IgD-negative memory B cell (primary cell): ENCODE results near the gene MROH8. TPM values are rescaled to one million over a fixed set of nuclear protein-coding genes. Genes with fewer than 3 reads are reported as not detected.

ENCODE experiments used
- H3K27ac Mint-ChIP-seq, 3 donors: one replicate each; pipeline ENCODE4 v1.8.0; 2020 to 2022; ENCODE audit warnings: mild to moderate bottlenecking in 3 of 3, mixed read lengths in 3 of 3, moderate library complexity in 1 of 3
- H3K27me3 Mint-ChIP-seq: one replicate; pipeline ENCODE4 v1.8.0; 2021; ENCODE audit warnings: mixed read lengths
- H3K36me3 Mint-ChIP-seq: one replicate; pipeline ENCODE4 v1.8.0; 2020; ENCODE audit warnings: mild to moderate bottlenecking, mixed read lengths
- H3K4me1 Mint-ChIP-seq, 3 donors: one replicate each; pipeline ENCODE4 v1.8.0; 2020 to 2022; ENCODE audit warnings: mixed read lengths in 3 of 3, mild to moderate bottlenecking in 1 of 3
- H3K4me3 Mint-ChIP-seq, 4 donors: one replicate each; pipeline ENCODE4 v1.8.0; 2020 to 2022; ENCODE audit warnings: mild to moderate bottlenecking in 4 of 4, mixed read lengths in 4 of 4, moderate library complexity in 3 of 4
- H3K9me3 Mint-ChIP-seq, 3 donors: one replicate each; pipeline ENCODE4 v1.8.0; 2020 to 2021; ENCODE audit warnings: mixed read lengths in 3 of 3, mild to moderate bottlenecking in 1 of 3
- polyA plus RNA-seq: library from polyadenylated mRNA; unstranded; fragments of 300-500 nt; fragmentation: Illumina TruSeq; gene quantifications from one replicate; pipeline ENCODE4 v1.2.3, GENCODE V29; 2021

MROH8 gene
- polyA plus RNA-seq, 1 donor from 2014 or later = 2.0 TPM

DNA sequence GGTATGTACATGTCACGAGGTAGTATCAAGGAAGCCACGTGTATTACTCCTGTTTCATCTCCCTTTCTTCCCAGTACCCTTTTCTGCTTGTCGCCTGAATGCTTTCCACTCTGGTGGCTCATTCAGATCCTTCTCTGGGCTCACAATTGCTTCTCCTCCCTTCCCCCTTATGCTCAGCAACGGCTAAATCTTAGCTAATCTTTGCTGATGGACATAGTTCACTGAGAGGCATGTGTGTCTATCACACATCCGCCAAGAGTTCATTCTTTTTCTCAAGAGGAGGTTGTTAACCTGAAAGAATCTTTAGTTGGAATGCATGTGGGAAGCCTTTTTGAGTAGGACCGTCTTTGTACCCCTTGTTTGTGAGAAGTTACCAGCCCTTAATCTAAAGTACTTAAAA is 25.8 kb upstream of the MROH8 start:
- H3K36me3 Mint-ChIP-seq = peaks cover 2% of the 10 kb centered on the region
- no peaks in the 10 kb centered on the region for H3K4me1 Mint-ChIP-seq
- H3K4me3 Mint-ChIP-seq = no peak overlapping the region
- peak overlapping the region in 1 of 3 donors; percentile 13 for H3K27ac Mint-ChIP-seq
- no peaks in the 10 kb centered on the region for H3K27me3 Mint-ChIP-seq
- no peaks in the 10 kb centered on the region for H3K9me3 Mint-ChIP-seq

DNA sequence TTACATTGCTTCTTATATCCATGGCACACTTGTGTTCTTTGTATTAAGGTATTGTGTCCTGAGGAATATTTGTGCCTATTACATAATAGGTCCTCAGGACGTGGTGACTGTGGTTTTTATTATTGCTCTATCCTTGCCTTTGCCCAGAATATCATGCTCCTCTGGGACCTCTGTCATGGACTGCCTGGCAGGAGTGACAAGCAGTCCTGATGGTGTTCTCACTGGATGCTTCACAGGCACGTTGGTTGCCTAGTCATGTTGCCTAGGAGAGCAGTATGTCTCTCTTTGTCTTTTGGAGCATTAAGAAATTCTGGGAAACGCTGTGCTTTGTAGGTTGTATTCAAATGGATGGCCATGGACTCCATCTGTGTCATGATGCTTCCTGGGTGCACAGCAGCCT is 24.7 kb upstream of the MROH8 start:
- no peak overlapping the region for H3K4me3 Mint-ChIP-seq
- H3K27me3 Mint-ChIP-seq = no peaks in the 10 kb centered on the region
- H3K4me1 Mint-ChIP-seq = no peaks in the 10 kb centered on the region
- no peaks in the 10 kb centered on the region for H3K9me3 Mint-ChIP-seq
- peaks cover 2% of the 10 kb centered on the region for H3K36me3 Mint-ChIP-seq
- H3K27ac Mint-ChIP-seq = no peak overlapping the region

DNA sequence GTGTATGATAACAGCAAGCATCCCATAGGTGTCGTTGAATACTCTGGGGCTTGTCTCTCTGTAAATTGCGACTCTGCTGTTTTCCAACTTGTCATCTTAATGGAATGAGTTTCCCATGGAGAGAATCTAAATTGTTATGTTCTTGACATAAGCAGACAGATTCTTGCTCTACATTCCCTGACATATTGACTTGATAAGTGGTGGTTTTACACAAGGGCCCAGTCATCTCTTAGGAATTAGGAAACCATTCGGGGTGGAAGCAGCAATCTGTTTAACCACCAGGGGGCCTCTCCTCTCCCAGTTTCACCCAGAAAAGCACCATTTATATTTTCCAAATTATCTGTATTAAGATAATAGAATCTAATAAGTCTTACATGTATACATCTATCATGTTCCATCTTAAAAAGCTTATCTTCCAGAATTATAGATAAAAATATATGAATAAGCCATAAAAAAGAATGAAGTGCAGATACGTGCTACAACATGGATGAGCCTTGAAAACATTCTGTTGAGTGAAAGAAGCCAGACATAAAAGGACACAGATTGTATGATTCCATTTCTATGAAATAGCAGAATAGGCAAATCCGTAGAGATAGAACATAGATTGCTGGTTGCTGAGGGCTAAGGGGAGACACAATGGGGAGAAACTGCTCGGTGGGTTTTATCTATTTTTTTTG is 23.1 kb upstream of the MROH8 start:
- Mint-ChIP-seq H3K27ac (no peak overlapping the region), H3K27me3 (no peaks in the 10 kb centered on the region), H3K36me3 (peaks cover 2% of the 10 kb centered on the region), H3K9me3 (no peaks in the 10 kb centered on the region), H3K4me1 (peaks cover 0 to 1% (median 0%) of the 10 kb centered on the region in 3 donors), H3K4me3 (no peak overlapping the region)

DNA sequence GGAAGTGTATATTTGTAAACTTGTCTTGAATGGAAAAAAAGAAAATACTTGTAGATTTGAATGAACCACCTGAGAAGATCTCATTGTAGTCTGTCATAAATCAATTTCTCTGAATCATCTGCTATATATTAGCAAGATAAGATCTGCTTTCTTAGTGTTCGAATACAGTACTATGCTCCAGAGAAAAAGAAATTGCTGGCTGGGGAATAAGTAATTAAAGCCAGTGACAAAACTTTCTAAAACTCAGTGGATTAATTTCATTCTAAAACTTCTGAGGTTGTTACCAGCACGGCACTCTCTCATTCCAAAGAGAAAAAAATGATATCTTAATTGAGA is 22.4 kb upstream of the MROH8 start:
- peaks cover 5% of the 10 kb centered on the region for H3K36me3 Mint-ChIP-seq
- H3K4me3 Mint-ChIP-seq = no peak overlapping the region
- H3K4me1 Mint-ChIP-seq = peaks cover under 1 to 6% (median 3%) of the 10 kb centered on the region in 3 donors
- H3K27me3 Mint-ChIP-seq = no peaks in the 10 kb centered on the region
- no peaks in the 10 kb centered on the region for H3K9me3 Mint-ChIP-seq
- no peak overlapping the region for H3K27ac Mint-ChIP-seq

DNA sequence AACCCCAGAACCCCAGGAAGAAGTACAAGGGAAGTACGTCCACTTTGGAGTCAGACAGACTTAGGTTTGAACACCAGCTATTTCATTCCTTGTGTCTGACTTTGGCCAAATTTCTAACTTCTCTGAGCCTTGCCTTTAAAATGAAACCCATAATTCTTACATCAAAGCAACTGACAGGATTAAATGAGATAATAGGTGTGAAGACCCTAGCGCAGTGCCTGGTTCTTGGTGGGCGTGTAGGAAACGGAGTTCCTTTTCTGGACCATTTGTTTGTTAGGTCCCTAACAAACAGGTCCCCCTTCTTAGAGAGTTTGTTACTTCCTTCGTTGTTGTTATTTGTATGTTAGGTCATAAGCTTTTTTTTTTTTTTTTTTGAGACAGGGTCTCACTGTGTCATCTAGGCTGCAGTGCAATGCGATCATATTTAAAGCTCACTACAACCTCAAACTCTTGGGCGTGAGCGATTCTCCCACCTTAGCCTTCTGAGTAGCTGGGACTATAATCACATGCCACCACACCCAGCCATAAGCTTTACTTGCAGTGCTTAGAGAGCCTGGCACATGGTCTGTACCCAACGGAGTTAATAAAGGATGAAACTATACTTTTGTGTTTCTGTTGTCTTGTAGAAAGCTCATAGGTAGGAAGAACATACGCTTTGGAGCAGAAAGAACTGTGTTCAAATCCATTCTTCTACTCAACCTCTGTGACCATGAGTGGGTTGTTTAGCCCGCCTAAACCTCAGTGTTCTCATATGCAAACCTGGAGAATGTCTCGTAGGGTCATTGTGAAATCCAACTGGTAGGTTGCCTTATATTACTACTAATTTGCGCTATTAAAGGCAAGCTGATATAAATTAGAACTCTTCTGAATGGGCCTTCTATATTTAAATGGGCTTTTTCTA is 21.8 kb upstream of the MROH8 start:
- Mint-ChIP-seq H3K27ac (no peak overlapping the region), H3K27me3 (no peaks in the 10 kb centered on the region), H3K4me1 (peaks cover 3 to 8% (median 6%) of the 10 kb centered on the region in 3 donors), H3K4me3 (no peak overlapping the region), H3K36me3 (peaks cover 5% of the 10 kb centered on the region), H3K9me3 (no peaks in the 10 kb centered on the region)

DNA sequence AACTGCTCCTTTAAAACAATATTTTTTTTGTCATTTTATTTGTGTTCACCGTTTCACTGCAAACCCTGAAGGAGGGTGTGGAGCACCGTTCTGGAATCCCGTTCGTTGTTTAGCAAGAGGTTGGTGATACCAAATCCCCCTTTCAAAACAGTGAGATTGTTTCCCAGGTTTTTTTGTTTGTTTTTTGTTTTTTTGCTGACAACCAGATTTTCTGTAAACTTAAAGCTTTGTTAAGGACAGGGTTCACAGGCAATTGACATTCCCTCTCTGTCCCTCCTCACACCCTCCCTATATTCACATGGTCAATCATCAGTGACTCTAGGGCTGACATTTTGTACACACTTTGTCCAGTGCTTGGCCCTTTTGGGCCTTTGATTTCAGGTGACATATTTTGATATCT is 21.0 kb upstream of the MROH8 start:
- Mint-ChIP-seq H3K4me3 (no peak overlapping the region), H3K4me1 (peaks cover 8 to 11% (median 10%) of the 10 kb centered on the region in 3 donors), H3K9me3 (no peaks in the 10 kb centered on the region), H3K27ac (no peak overlapping the region), H3K36me3 (peaks cover 5% of the 10 kb centered on the region), H3K27me3 (no peaks in the 10 kb centered on the region)

DNA sequence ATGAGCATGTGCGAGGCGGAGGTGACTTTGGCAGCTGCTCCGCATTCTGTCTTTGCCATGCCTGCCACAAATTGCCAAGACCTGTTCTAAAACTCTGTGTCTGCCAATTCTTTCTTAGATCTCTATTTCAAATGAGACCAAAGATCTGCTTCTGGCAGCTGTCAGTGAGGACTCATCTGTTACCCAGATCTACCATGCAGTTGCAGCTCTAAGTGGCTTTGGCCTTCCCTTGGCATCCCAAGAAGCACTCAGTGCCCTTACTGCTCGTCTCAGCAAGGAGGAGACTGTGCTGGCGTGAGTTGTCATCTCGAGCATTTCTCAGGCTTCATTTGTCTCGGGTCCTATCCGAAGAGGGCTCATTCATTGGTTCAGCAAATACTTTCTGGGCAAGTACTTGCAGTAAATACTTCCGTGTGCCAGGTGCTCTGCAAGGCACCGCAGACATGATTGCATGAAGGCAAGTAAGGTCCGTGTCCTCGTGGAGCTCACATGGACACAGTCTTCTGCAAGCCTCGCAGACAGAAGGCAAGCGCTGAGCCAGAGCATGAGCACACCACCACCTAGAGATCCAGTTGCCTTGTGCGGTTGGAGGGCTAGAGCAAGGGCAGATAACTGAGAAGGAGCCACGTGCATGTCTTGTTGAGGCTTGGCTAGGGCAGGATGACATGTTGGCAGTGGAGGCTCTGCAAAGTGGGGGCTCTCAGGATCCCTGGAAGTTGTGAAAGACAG is 19.7 kb upstream of the MROH8 start:
- peaks cover 15 to 19% (median 16%) of the 10 kb centered on the region in 3 donors for H3K4me1 Mint-ChIP-seq
- H3K36me3 Mint-ChIP-seq = peaks cover 5% of the 10 kb centered on the region
- no peak overlapping the region for H3K27ac Mint-ChIP-seq
- no peaks in the 10 kb centered on the region for H3K9me3 Mint-ChIP-seq
- no peak overlapping the region for H3K4me3 Mint-ChIP-seq
- no peaks in the 10 kb centered on the region for H3K27me3 Mint-ChIP-seq

DNA sequence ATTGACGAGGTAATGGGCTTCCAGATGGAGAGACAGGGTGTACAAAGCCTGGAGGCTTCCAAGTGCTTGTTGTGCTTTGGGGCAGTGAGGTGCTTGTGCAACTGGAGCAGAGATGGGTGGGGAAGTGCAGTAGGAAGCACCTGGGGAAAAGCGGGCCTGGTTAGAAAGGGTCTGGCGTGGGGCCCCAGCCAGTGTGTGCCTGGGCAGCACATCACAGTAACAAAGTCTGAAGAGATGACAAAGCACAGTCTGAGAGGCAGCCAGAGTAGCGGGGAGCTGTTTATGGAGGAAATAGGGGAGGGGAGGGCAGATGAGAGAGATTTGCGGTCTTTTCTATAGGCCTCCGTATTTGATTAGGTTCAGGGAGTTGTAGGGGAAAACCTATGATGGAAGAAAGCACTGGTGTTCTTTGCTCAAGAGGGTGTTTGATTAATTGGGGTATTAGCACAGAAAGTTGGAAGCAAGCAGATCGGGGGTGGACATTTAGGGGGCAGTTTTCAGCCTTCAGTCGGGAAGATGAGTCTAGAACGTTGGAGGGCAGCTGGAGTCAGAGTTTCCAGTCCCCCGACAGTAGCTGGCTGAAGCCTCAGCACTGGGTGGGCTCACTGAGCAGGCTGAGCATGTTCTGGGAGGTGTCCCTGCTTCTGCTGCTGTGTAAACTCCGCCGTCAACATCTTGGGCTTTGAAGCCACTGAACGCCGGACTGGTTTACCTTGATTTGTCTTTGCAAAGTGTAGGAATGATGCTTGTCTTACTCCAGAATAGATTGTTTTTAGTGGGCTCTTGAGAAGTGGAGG is 15.5 kb upstream of the MROH8 start:
- H3K27ac Mint-ChIP-seq = no peak overlapping the region
- H3K4me3 Mint-ChIP-seq = peak overlapping the region in 1 of 4 donors; percentile 51
- no peaks in the 10 kb centered on the region for H3K9me3 Mint-ChIP-seq
- peaks cover 31 to 44% (median 36%) of the 10 kb centered on the region in 3 donors for H3K4me1 Mint-ChIP-seq
- H3K36me3 Mint-ChIP-seq = peaks cover 3% of the 10 kb centered on the region
- no peaks in the 10 kb centered on the region for H3K27me3 Mint-ChIP-seq

DNA sequence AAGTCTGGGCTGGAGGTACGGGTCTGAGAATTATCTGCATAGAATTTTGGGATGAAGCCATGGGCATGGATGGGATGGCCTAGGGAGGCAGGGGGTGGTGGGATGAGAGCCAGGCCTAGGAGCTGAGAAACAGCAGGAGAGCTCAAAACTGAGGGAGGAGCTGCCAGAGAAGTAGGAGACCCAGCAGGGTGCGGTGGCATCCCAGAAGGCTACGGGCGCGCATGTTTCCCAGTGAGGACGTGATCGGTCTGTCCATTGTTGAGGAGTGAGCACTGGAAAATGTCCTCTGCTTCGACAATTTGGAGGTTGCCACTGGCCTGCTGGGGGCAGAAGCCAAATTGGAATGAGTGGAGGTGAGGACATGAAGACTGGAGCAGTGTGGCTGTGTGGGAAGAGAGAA is 14.5 kb upstream of the MROH8 start:
- H3K4me3 Mint-ChIP-seq = no peak overlapping the region
- no peaks in the 10 kb centered on the region for H3K27me3 Mint-ChIP-seq
- H3K36me3 Mint-ChIP-seq = peaks cover 3% of the 10 kb centered on the region
- no peaks in the 10 kb centered on the region for H3K9me3 Mint-ChIP-seq
- peaks cover 38 to 50% (median 43%) of the 10 kb centered on the region in 3 donors for H3K4me1 Mint-ChIP-seq
- peak overlapping the region in 2 of 3 donors; percentile 26 to 76 for H3K27ac Mint-ChIP-seq

DNA sequence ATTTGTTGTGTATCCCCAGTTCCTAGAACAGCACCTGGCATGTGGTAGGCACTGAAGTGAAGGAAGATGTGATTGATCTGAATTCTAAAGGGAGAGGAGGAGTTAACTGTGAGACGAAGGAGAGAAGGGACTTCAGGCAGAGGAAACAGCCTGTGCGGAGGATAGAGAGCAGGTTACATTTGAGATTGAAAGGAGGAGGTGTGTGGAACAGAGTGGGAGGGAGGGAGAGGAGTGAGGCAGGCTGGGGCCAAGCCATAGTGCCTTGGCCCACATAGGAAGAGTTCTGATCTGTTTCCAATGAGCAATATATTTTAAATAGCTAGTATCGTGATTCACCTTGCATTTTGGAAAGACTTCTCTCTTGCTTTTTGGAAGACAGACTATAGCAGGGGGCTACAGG is 13.9 kb upstream of the MROH8 start:
- Mint-ChIP-seq H3K9me3 (no peaks in the 10 kb centered on the region), H3K4me1 (peaks cover 40 to 50% (median 45%) of the 10 kb centered on the region in 3 donors), H3K27me3 (no peaks in the 10 kb centered on the region), H3K36me3 (peaks cover 3% of the 10 kb centered on the region), H3K4me3 (no peak overlapping the region), H3K27ac (no peak overlapping the region)

DNA sequence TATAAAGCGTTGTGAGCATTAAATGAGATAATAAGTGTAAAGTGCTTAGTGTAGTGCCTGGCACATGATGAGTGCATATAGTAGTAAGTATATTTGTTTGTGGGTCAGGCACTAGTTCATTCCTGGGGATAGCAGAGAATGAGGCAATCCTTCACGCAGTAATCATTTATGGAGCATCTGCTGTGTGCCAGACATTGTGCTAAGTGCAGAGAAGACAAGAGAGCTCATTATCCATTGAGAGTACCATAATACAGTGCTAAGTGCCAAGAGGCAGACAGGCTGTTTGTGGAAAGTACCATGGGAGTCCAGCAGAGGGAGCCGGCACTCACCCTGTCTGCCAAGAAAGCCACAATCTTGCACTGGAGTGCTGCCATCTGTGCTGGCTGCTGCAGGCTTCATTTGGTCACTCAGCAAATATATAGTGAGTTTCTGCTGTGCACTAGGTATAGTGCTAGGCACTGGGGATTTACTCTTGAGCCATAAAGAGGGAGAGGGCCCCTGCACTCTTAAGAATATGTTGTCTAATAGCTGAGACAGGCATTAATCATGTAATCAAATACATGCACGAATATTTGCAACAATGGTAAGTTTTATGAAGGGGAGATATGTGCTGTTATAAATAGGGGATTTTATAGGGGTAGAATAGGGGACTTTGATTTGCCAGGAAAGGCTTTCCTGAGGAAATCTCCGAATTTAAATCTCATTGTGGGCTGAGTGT is 12.9 kb upstream of the MROH8 start:
- H3K4me3 Mint-ChIP-seq = peak overlapping the region in 1 of 4 donors; percentile 56
- peaks cover 3% of the 10 kb centered on the region for H3K36me3 Mint-ChIP-seq
- H3K4me1 Mint-ChIP-seq = peaks cover 40 to 50% (median 45%) of the 10 kb centered on the region in 3 donors

DNA sequence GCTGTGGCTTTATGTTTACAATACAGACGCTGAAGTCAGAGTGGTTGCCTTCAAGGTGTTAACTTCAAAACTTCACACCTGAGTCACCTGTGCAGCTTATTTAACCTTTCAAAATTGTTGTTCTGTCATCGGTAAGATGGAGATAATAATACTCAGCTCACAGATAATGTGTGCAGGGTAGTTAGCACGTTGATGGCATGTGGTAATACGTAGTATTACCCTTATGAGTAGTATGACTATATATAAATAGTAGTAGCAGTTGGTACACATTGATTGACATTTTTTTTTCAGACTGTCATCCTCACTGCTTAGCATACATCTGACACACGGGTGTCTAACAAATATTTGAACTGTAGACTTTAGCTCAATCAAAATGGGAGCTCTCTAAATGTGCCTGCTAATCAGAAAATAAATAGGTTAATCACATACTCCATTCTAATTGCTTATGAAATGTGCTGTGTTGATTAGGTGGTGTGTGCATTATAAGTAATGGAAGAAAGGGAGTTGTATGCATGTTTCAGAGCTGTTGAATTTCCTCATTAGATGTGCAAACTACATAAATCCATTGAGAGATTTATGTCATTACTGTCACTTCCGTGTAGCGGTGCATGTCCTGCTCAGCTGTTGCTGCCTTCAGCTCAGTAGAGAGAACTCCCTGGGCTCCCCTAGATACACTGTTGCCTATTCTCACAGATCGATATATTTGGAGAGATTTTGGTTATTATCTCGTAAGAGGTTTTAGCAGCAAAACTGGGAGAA is 11.2 kb upstream of the MROH8 start:
- H3K27me3 Mint-ChIP-seq = no peaks in the 10 kb centered on the region
- no peaks in the 10 kb centered on the region for H3K36me3 Mint-ChIP-seq
- no peaks in the 10 kb centered on the region for H3K9me3 Mint-ChIP-seq
- H3K4me1 Mint-ChIP-seq = peaks cover 33 to 46% (median 40%) of the 10 kb centered on the region in 3 donors
- peak overlapping the region in 1 of 4 donors; percentile 56 for H3K4me3 Mint-ChIP-seq
- peak overlapping the region in 1 of 3 donors; percentile 15 for H3K27ac Mint-ChIP-seq

More for the DNA sequence above, 12.9 kb upstream of the MROH8 start:
- H3K9me3 Mint-ChIP-seq = no peaks in the 10 kb centered on the region
- H3K27me3 Mint-ChIP-seq = no peaks in the 10 kb centered on the region
- H3K27ac Mint-ChIP-seq = no peak overlapping the region

DNA sequence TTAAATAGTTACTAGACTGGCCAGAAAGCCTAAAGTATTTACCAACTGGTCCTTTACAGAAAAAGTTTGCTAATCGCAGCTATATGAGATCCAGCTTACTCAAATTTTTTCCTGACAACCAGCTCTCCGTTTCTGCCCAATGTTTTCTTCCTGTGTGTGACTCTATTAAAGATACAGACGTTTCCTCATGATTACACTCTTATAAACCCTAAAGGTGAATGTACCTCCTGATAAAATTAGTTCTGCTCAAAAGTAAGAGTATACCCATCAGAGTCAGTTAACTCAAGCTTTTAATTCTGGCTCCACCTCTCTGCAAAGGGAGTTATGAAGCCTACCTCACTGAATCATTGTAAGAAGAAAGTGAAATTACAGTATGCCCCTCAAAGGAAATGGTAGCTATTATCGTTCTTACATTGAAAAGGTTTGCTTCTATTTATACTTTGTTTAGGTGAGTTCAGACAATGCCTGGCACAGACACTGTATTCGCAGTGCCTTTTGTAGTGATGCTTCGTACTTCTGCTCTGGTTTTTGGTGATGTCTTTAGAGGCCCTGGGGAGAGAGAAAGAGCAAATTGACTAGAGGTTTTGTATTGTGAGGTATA is 10.2 kb upstream of the MROH8 start:
- Mint-ChIP-seq H3K36me3 (no peaks in the 10 kb centered on the region), H3K4me1 (peaks cover 27 to 41% (median 38%) of the 10 kb centered on the region in 3 donors), H3K9me3 (no peaks in the 10 kb centered on the region), H3K27me3 (no peaks in the 10 kb centered on the region), H3K4me3 (peak overlapping the region in 1 of 4 donors; percentile 50), H3K27ac (peak overlapping the region in 1 of 3 donors; percentile 71)
